OCI-LY7 (cell line): ENCODE measurements around the gene DNAJC6.

Experiments
- EZH2phosphoT487 ChIP-seq: fragments of 200-600 bp; sonication (generic); IDR thresholded peaks from 2 replicates; pipeline ENCODE4 v1.6.1; 2018; ENCODE audit warnings: low read depth, borderline replicate concordance, mild to moderate bottlenecking, mixed run types, antibody characterized with exemption, low read length, moderate library complexity, mixed read lengths
- TF ChIP-seq, protein P1 (sequence below): fragments of 200-600 bp; sonication (generic); conservative IDR thresholded peaks from 2 replicates; pipeline ENCODE4 v1.5.1; 2014; ENCODE audit warnings: mild to moderate bottlenecking, antibody characterized with exemption, low read length, moderate library complexity, mixed read lengths

GRCh38 chr1:65457868-65458267 is 148.5 kb downstream of the DNAJC6 start:
- TF ChIP-seq, protein P1, sequence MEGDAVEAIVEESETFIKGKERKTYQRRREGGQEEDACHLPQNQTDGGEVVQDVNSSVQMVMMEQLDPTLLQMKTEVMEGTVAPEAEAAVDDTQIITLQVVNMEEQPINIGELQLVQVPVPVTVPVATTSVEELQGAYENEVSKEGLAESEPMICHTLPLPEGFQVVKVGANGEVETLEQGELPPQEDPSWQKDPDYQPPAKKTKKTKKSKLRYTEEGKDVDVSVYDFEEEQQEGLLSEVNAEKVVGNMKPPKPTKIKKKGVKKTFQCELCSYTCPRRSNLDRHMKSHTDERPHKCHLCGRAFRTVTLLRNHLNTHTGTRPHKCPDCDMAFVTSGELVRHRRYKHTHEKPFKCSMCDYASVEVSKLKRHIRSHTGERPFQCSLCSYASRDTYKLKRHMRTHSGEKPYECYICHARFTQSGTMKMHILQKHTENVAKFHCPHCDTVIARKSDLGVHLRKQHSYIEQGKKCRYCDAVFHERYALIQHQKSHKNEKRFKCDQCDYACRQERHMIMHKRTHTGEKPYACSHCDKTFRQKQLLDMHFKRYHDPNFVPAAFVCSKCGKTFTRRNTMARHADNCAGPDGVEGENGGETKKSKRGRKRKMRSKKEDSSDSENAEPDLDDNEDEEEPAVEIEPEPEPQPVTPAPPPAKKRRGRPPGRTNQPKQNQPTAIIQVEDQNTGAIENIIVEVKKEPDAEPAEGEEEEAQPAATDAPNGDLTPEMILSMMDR: no peak
- TF ChIP-seq EZH2phosphoT487: no peak
